Esophagus squamous epithelium (tissue), 4 donors: Measurements from ENCODE around the gene OR1I1.

ENCODE experiments used
- POLR2A ChIP-seq, 4 donors: fragments of 450-650 bp; IDR thresholded peaks; one replicate each; pipeline ENCODE4 v1.6.1; 2017; ENCODE audit warnings: antibody characterized with exemption in 4 of 4, mild to moderate bottlenecking in 4 of 4, moderate library complexity in 3 of 4
- TF ChIP-seq, protein P1 (sequence below), 6 experiments: fragments of 450-650 bp in 4 of 6; fragments of 200-600 bp in 2 of 6; sonication (generic) in 2 of 6; IDR thresholded peaks; one replicate each; pipeline ENCODE4 v1.5.1; 2016 to 2019; ENCODE audit warnings: antibody characterized with exemption in 6 of 6, mild to moderate bottlenecking in 4 of 6, moderate library complexity in 4 of 6

DNA sequence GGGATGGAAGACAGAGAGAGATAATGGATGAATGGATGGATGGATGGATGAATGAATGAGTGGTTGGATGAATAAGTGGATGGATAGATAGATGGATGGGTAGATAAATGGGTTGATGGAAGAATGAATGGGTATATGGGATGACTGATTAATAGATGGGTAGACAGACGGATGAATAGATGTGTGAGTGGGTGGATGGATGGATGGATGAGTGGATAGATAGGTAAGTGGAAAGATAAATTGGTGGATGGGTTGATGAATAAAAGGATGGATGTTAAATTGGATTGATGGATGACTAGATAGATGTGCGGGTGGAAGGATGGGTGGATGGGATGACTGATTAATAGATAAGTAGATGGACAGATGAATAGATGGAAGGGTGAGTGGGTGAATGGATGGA, 31.4 kb upstream of the OR1I1 start:
- TF ChIP-seq, protein P1, sequence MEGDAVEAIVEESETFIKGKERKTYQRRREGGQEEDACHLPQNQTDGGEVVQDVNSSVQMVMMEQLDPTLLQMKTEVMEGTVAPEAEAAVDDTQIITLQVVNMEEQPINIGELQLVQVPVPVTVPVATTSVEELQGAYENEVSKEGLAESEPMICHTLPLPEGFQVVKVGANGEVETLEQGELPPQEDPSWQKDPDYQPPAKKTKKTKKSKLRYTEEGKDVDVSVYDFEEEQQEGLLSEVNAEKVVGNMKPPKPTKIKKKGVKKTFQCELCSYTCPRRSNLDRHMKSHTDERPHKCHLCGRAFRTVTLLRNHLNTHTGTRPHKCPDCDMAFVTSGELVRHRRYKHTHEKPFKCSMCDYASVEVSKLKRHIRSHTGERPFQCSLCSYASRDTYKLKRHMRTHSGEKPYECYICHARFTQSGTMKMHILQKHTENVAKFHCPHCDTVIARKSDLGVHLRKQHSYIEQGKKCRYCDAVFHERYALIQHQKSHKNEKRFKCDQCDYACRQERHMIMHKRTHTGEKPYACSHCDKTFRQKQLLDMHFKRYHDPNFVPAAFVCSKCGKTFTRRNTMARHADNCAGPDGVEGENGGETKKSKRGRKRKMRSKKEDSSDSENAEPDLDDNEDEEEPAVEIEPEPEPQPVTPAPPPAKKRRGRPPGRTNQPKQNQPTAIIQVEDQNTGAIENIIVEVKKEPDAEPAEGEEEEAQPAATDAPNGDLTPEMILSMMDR (IDR thresholded peaks at IDR 0.05) = no peak
- no peak for TF ChIP-seq POLR2A (IDR thresholded peaks at IDR 0.05)
